Prostate gland (tissue), 2 donors: Measurements from ENCODE around the gene CLHC1.

Source experiments
- POLR2A ChIP-seq: fragments of 450-650 bp; IDR thresholded peaks from one replicate; pipeline ENCODE4 v1.6.1; 2016; ENCODE audit warnings: antibody characterized with exemption, mild to moderate bottlenecking
- POLR2AphosphoS5 ChIP-seq: sonication (generic); formaldehyde crosslinking; IDR thresholded peaks from one replicate; pipeline ENCODE4 v1.6.1; 2017; ENCODE audit warnings: antibody characterized with exemption
- TF ChIP-seq, protein P1 (sequence below), 4 experiments: fragments of 200-600 bp in 2 of 4; fragments of 450-650 bp in 2 of 4; sonication (generic) in 2 of 4; IDR thresholded peaks; 1 replicate in 3 of 4; 2 replicates in 1 of 4; pipeline ENCODE4 v1.5.1; 2016 to 2019; ENCODE audit warnings: antibody characterized with exemption in 4 of 4, mild to moderate bottlenecking in 2 of 4, moderate library complexity in 2 of 4

DNA sequence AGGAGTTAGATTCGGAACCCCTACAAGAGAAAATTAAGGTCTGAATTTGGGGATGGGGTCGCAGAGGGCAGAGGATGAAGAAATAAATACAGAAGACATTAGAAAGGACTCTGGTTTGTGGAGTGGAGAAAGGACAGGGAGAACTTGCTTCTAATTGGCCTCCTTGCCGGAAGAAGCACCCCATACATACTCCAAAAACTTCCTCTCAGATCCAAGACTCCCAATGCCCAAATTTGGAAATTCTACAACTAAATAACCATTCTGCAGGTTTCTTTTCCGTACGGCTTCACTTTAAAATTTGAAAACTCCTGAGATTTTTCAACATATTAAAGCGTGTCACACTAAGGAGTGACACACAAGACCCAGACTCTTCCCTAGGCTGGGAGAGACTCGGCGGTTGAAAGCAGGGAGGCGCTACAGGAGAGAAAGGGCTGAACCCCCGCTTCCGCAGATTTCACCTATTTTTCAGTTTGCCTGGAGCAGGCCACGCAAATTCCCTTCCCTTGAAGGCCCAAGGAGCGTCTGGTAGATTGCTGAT is 478 bp downstream of the CLHC1 start:
- TF ChIP-seq POLR2A (no peak), POLR2AphosphoS5 (no peak)
- TF ChIP-seq, protein P1, sequence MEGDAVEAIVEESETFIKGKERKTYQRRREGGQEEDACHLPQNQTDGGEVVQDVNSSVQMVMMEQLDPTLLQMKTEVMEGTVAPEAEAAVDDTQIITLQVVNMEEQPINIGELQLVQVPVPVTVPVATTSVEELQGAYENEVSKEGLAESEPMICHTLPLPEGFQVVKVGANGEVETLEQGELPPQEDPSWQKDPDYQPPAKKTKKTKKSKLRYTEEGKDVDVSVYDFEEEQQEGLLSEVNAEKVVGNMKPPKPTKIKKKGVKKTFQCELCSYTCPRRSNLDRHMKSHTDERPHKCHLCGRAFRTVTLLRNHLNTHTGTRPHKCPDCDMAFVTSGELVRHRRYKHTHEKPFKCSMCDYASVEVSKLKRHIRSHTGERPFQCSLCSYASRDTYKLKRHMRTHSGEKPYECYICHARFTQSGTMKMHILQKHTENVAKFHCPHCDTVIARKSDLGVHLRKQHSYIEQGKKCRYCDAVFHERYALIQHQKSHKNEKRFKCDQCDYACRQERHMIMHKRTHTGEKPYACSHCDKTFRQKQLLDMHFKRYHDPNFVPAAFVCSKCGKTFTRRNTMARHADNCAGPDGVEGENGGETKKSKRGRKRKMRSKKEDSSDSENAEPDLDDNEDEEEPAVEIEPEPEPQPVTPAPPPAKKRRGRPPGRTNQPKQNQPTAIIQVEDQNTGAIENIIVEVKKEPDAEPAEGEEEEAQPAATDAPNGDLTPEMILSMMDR (IDR thresholded peaks at IDR 0.05), result no peak
